Measurements from ENCODE around the gene AUTS2.
A peak's percentile ranks its signal among the peaks of the same experiment; 100 is the strongest.

AUTS2 gene

GRCh38 chr7:70678621-70679251 is 1080.5 kb downstream of the AUTS2 start:
- H3K4me1 ChIP-seq (ENCODE audit: control insufficient read depth in 5 of 5, insufficient read depth in 5 of 5, low read length in 5 of 5): peaks cover 0 to 4% (median 0%) of the 10 kb centered on the region in 5 donors

GRCh38 chr7:70679661-70680060 is 1081.4 kb downstream of the AUTS2 start:
- Histone ChIP-seq H3K4me1 (ENCODE audit: control insufficient read depth in 5 of 5, insufficient read depth in 5 of 5, low read length in 5 of 5) (peaks cover 0 to 4% (median 0%) of the 10 kb centered on the region in 5 donors), H3K9ac (ENCODE audit: low read length in 5 of 5) (no peak overlapping the region), H3K27me3 (ENCODE audit: control insufficient read depth in 5 of 5, insufficient read depth in 4 of 5, low read length in 5 of 5) (peaks cover 0 to 3% (median 0%) of the 10 kb centered on the region in 5 donors), H3K9me3 (ENCODE audit: control insufficient read depth in 5 of 5, low read length in 5 of 5) (no peaks in the 10 kb centered on the region), H3K4me3 (ENCODE audit: low read depth in 1 of 5, low read length in 5 of 5) (no peak overlapping the region), H3K27ac (ENCODE audit: low read depth, low read length) (no peak overlapping the region), H3K36me3 (ENCODE audit: control insufficient read depth in 5 of 5, insufficient read depth in 5 of 5, low read length in 5 of 5) (no peaks in the 10 kb centered on the region)

More at GRCh38 chr7:70678621-70679251, 1080.5 kb downstream of the AUTS2 start:
- no peak overlapping the region for H3K9ac ChIP-seq (ENCODE audit: low read length in 5 of 5)
- no peaks in the 10 kb centered on the region for H3K9me3 ChIP-seq (ENCODE audit: control insufficient read depth in 5 of 5, low read length in 5 of 5)
- H3K27ac ChIP-seq (ENCODE audit: low read depth, low read length): no peak overlapping the region
- no peak overlapping the region for H3K4me3 ChIP-seq (ENCODE audit: low read depth in 1 of 5, low read length in 5 of 5)
- no peaks in the 10 kb centered on the region for H3K36me3 ChIP-seq (ENCODE audit: control insufficient read depth in 5 of 5, insufficient read depth in 5 of 5, low read length in 5 of 5)
- no peaks in the 10 kb centered on the region for H3K27me3 ChIP-seq (ENCODE audit: control insufficient read depth in 5 of 5, insufficient read depth in 4 of 5, low read length in 5 of 5)

- no peaks in the 10 kb centered on the region for H3K36me3 ChIP-seq (ENCODE audit: control insufficient read depth in 5 of 5, insufficient read depth in 5 of 5, low read length in 5 of 5)
- peaks cover 0 to 3% (median 0%) of the 10 kb centered on the region in 5 donors for H3K27me3 ChIP-seq (ENCODE audit: control insufficient read depth in 5 of 5, insufficient read depth in 4 of 5, low read length in 5 of 5)
- H3K9ac ChIP-seq (ENCODE audit: low read length in 5 of 5): no peak overlapping the region
- peaks cover 0 to 4% (median 0%) of the 10 kb centered on the region in 5 donors for H3K4me1 ChIP-seq (ENCODE audit: control insufficient read depth in 5 of 5, insufficient read depth in 5 of 5, low read length in 5 of 5)
- no peak overlapping the region for H3K27ac ChIP-seq (ENCODE audit: low read depth, low read length)
- no peaks in the 10 kb centered on the region for H3K9me3 ChIP-seq (ENCODE audit: control insufficient read depth in 5 of 5, low read length in 5 of 5)
- no peak overlapping the region for H3K4me3 ChIP-seq (ENCODE audit: low read depth in 1 of 5, low read length in 5 of 5)
These were observed 1082.0 kb downstream of the AUTS2 start for GRCh38 chr7:70680306-70680705.

GRCh38 chr7:70680743-70681468 is 1082.6 kb downstream of the AUTS2 start:
- Histone ChIP-seq H3K36me3 (ENCODE audit: control insufficient read depth in 5 of 5, insufficient read depth in 5 of 5, low read length in 5 of 5) (no peaks in the 10 kb centered on the region), H3K9me3 (ENCODE audit: control insufficient read depth in 5 of 5, low read length in 5 of 5) (no peaks in the 10 kb centered on the region), H3K4me3 (ENCODE audit: low read depth in 1 of 5, low read length in 5 of 5) (no peak overlapping the region), H3K4me1 (ENCODE audit: control insufficient read depth in 5 of 5, insufficient read depth in 5 of 5, low read length in 5 of 5) (peaks cover 0 to 4% (median 0%) of the 10 kb centered on the region in 5 donors), H3K9ac (ENCODE audit: low read length in 5 of 5) (no peak overlapping the region), H3K27ac (ENCODE audit: low read depth, low read length) (no peak overlapping the region), H3K27me3 (ENCODE audit: control insufficient read depth in 5 of 5, insufficient read depth in 4 of 5, low read length in 5 of 5) (peaks cover 0 to 3% (median 0%) of the 10 kb centered on the region in 5 donors)

GRCh38 chr7:70681469-70682350 is 1083.4 kb downstream of the AUTS2 start:
- peaks cover 0 to 3% (median 0%) of the 10 kb centered on the region in 5 donors for H3K27me3 ChIP-seq (ENCODE audit: control insufficient read depth in 5 of 5, insufficient read depth in 4 of 5, low read length in 5 of 5)
- H3K9ac ChIP-seq (ENCODE audit: low read length in 5 of 5): peak overlapping the region in 1 of 5 donors; percentile 50
- no peaks in the 10 kb centered on the region for H3K36me3 ChIP-seq (ENCODE audit: control insufficient read depth in 5 of 5, insufficient read depth in 5 of 5, low read length in 5 of 5)
- peak overlapping the region in 1 of 5 donors; percentile 16 for H3K4me3 ChIP-seq (ENCODE audit: low read depth in 1 of 5, low read length in 5 of 5)
- H3K4me1 ChIP-seq (ENCODE audit: control insufficient read depth in 5 of 5, insufficient read depth in 5 of 5, low read length in 5 of 5): peaks cover 0 to 4% (median 0%) of the 10 kb centered on the region in 5 donors
- H3K9me3 ChIP-seq (ENCODE audit: control insufficient read depth in 5 of 5, low read length in 5 of 5): no peaks in the 10 kb centered on the region
- H3K27ac ChIP-seq (ENCODE audit: low read depth, low read length): no peak overlapping the region

GRCh38 chr7:70684173-70684572 is 1085.9 kb downstream of the AUTS2 start:
- Histone ChIP-seq H3K27ac (ENCODE audit: low read depth, low read length) (no peak overlapping the region), H3K9me3 (ENCODE audit: control insufficient read depth in 5 of 5, low read length in 5 of 5) (no peaks in the 10 kb centered on the region), H3K36me3 (ENCODE audit: control insufficient read depth in 5 of 5, insufficient read depth in 5 of 5, low read length in 5 of 5) (no peaks in the 10 kb centered on the region), H3K27me3 (ENCODE audit: control insufficient read depth in 5 of 5, insufficient read depth in 4 of 5, low read length in 5 of 5) (peaks cover 0 to 3% (median 0%) of the 10 kb centered on the region in 5 donors), H3K9ac (ENCODE audit: low read length in 5 of 5) (no peak overlapping the region), H3K4me3 (ENCODE audit: low read depth in 1 of 5, low read length in 5 of 5) (no peak overlapping the region), H3K4me1 (ENCODE audit: control insufficient read depth in 5 of 5, insufficient read depth in 5 of 5, low read length in 5 of 5) (peaks cover 0 to 4% (median 0%) of the 10 kb centered on the region in 5 donors)

GRCh38 chr7:70693321-70693685 is 1095.0 kb downstream of the AUTS2 start:
- Histone ChIP-seq H3K9ac (ENCODE audit: low read length in 5 of 5) (peak overlapping the region in 2 of 5 donors; percentile 25 to 51), H3K9me3 (ENCODE audit: control insufficient read depth in 5 of 5, low read length in 5 of 5) (no peaks in the 10 kb centered on the region), H3K4me3 (ENCODE audit: low read depth in 1 of 5, low read length in 5 of 5) (peak overlapping the region; percentile 60 to 83 (median 68)), H3K27me3 (ENCODE audit: control insufficient read depth in 5 of 5, insufficient read depth in 4 of 5, low read length in 5 of 5) (peaks cover 0 to 3% (median 0%) of the 10 kb centered on the region in 5 donors), H3K36me3 (ENCODE audit: control insufficient read depth in 5 of 5, insufficient read depth in 5 of 5, low read length in 5 of 5) (no peaks in the 10 kb centered on the region), H3K4me1 (ENCODE audit: control insufficient read depth in 5 of 5, insufficient read depth in 5 of 5, low read length in 5 of 5) (peaks cover 0 to 30% (median 25%) of the 10 kb centered on the region in 5 donors), H3K27ac (ENCODE audit: low read depth, low read length) (peak overlapping the region; percentile 24)

GRCh38 chr7:70693686-70694433 is 1095.6 kb downstream of the AUTS2 start:
- H3K27ac ChIP-seq (ENCODE audit: low read depth, low read length): peak overlapping the region; percentile 24

GRCh38 chr7:70694434-70694970 is 1096.2 kb downstream of the AUTS2 start:
- H3K9me3 ChIP-seq (ENCODE audit: control insufficient read depth in 5 of 5, low read length in 5 of 5): no peaks in the 10 kb centered on the region
- H3K36me3 ChIP-seq (ENCODE audit: control insufficient read depth in 5 of 5, insufficient read depth in 5 of 5, low read length in 5 of 5): no peaks in the 10 kb centered on the region
- peak overlapping the region; percentile 68 to 83 (median 79) for H3K4me3 ChIP-seq (ENCODE audit: low read depth in 1 of 5, low read length in 5 of 5)
- peak overlapping the region in 4 of 5 donors; percentile 71 to 82 (median 77) for H3K9ac ChIP-seq (ENCODE audit: low read length in 5 of 5)
- peaks cover 0 to 37% (median 25%) of the 10 kb centered on the region in 5 donors for H3K4me1 ChIP-seq (ENCODE audit: control insufficient read depth in 5 of 5, insufficient read depth in 5 of 5, low read length in 5 of 5)
- peaks cover 0 to 3% (median 0%) of the 10 kb centered on the region in 5 donors for H3K27me3 ChIP-seq (ENCODE audit: control insufficient read depth in 5 of 5, insufficient read depth in 4 of 5, low read length in 5 of 5)
- H3K27ac ChIP-seq (ENCODE audit: low read depth, low read length): no peak overlapping the region

More at GRCh38 chr7:70693686-70694433, 1095.6 kb downstream of the AUTS2 start:
- H3K9me3 ChIP-seq (ENCODE audit: control insufficient read depth in 5 of 5, low read length in 5 of 5): no peaks in the 10 kb centered on the region
- peaks cover 0 to 31% (median 25%) of the 10 kb centered on the region in 5 donors for H3K4me1 ChIP-seq (ENCODE audit: control insufficient read depth in 5 of 5, insufficient read depth in 5 of 5, low read length in 5 of 5)
- H3K4me3 ChIP-seq (ENCODE audit: low read depth in 1 of 5, low read length in 5 of 5): peak overlapping the region; percentile 64 to 83 (median 77)
- peak overlapping the region in 3 of 5 donors; percentile 25 to 74 (median 51) for H3K9ac ChIP-seq (ENCODE audit: low read length in 5 of 5)
- no peaks in the 10 kb centered on the region for H3K36me3 ChIP-seq (ENCODE audit: control insufficient read depth in 5 of 5, insufficient read depth in 5 of 5, low read length in 5 of 5)
- peaks cover 0 to 3% (median 0%) of the 10 kb centered on the region in 5 donors for H3K27me3 ChIP-seq (ENCODE audit: control insufficient read depth in 5 of 5, insufficient read depth in 4 of 5, low read length in 5 of 5)
